GM03348 (cell line): Measurements from ENCODE around the gene SAP30L.

Experiments used
- DNase-seq: peaks from one replicate; pipeline ENCODE4 v3.0.0; 2012; ENCODE audit warnings: low spot score

SAP30L gene

DNA sequence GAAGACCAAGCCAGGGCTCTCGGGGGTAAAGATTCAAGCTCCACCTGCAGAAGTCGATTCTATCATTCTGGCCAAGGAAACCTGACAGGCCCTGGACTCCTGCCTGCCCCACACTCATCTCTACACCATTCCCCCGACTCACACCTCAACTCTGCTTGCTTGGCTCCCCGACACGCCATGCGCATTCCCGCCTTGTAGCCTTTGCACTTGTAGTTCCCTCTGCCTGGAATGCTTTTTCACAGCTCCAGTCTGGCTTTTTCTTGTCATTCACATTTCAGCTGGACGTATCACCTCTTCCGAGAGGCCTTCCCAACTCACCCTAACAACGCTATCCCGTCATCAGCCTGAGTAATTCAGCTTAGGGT is 60.9 kb downstream of the SAP30L start:
- DNase-seq, result no peak

DNA sequence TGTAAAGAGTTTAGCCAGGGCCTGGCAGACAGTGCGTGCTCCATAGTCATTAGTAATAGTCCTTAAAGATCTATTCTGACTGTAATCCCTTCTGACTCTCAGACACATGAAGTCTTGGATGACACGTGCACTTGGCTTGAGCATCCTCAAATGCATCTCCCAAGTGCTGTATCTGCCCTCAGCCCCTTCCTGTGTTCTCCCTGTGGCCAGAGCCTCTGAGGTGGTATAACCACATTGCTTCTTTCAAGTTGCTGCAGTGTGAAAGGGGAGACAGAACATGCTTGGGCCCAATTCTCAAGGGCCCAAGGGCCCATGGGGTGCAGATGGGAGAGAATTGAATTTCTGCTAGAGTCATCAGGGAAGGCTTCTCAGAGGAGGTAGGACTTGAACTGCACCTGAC is 62.3 kb downstream of the SAP30L start:
- no peak for DNase-seq

DNA sequence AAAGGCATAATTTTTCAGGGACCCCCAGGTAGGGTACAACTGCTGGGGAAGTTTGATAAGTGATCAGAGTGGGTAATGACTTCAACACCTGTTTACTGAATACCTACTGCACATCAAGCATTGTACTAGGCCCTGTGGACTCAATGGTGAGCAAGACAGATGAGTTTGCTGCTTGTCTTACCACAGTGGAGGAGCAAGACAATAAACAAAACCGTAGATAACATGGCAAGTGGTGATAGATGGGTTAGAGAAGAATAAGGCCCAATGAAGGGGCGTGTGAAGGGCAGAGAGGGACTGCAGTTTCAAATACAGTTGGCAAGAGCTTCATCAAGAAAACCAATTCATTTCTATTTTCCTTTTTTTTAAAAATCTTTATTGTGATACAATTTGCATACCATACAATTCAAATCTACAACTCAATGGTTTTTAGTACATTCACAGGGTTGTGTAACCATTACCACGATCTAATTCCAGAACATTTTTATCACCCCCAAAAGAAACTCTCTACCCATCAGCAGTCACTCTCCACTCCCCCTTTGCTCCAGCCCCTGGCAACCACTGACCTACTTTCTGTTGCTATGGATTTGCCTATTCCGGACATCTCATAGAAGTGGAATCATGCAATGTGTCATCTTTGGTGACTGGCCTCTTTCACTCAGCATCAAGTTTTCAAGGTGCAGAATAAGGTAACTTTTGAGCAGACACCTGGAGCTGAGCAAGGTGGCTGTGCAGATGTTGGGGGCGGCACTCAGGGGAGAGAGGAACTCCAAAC is 64.2 kb downstream of the SAP30L start:
- DNase-seq, result no peak
